GM12872 (cell line): ENCODE data around the gene NOS1AP.

Experiments
- TF ChIP-seq, protein P1 (sequence below): IDR thresholded peaks from 3 replicates; pipeline ENCODE4 v1.5.1; 2011; ENCODE audit warnings: low read depth, mild to moderate bottlenecking, low read length, moderate library complexity; ENCODE audit not compliant: insufficient read depth

The NOS1AP gene

GRCh38 chr1:162072740-162073139 is 3.2 kb downstream of the NOS1AP start:
- TF ChIP-seq, protein P1, sequence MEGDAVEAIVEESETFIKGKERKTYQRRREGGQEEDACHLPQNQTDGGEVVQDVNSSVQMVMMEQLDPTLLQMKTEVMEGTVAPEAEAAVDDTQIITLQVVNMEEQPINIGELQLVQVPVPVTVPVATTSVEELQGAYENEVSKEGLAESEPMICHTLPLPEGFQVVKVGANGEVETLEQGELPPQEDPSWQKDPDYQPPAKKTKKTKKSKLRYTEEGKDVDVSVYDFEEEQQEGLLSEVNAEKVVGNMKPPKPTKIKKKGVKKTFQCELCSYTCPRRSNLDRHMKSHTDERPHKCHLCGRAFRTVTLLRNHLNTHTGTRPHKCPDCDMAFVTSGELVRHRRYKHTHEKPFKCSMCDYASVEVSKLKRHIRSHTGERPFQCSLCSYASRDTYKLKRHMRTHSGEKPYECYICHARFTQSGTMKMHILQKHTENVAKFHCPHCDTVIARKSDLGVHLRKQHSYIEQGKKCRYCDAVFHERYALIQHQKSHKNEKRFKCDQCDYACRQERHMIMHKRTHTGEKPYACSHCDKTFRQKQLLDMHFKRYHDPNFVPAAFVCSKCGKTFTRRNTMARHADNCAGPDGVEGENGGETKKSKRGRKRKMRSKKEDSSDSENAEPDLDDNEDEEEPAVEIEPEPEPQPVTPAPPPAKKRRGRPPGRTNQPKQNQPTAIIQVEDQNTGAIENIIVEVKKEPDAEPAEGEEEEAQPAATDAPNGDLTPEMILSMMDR, result no peak

- TF ChIP-seq, protein P1, result no peak
These were observed 5.0 kb downstream of the NOS1AP start for GRCh38 chr1:162074276-162075005.

DNA sequence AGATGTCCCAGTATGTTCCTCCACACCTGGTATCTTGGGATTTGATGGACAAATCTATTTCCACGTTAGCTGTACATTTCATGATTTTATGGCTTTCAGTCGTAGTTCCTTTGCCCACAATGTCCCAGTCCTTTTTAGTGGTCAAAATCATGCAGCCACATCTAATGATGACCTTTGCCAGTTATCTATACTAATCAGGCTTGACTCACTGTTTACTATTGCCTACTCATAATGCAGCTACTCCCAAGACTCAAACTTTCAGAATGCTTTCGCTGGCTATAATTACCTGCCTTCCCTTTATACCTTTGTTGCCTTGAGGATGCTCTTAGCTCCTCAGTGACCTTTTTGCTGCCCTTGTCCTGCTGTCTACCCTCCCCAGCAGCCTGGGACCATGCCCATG is 6.4 kb downstream of the NOS1AP start:
- TF ChIP-seq, protein P1, result no peak

DNA sequence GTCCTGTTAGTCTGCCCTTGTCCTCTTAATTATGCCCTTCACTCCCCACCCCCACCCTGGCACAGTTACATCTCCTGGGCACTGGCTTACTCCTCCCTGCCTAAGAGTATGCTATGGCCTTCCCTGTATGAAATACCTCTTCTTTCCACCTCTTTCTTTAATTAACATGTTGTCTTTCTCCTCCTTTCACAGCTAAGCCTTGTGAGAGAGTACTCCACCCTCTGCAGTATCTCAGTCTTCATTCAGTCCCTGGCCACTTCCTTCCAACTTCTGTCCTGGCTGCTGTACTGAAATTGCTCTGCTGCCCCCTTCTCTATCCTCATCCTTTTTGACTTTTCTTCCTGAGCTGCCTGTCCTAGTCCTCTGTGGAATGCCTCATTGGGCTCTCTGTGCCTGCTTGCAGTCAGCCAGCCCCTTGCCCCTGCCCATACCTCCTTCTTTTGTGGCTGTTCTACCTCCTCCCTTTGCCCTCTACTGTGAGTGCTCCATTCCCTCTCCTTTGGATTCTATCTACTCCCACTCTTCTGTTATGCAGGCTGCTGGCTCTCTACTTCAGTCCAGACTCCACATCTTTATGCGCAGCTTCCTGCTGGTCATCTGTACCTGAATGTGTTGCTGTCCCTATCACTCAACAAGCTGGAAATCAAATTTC is 8.3 kb downstream of the NOS1AP start:
- TF ChIP-seq, protein P1, result no peak

- TF ChIP-seq, protein P1, result no peak
These were observed 9.5 kb downstream of the NOS1AP start for GRCh38 chr1:162079030-162079429.

DNA sequence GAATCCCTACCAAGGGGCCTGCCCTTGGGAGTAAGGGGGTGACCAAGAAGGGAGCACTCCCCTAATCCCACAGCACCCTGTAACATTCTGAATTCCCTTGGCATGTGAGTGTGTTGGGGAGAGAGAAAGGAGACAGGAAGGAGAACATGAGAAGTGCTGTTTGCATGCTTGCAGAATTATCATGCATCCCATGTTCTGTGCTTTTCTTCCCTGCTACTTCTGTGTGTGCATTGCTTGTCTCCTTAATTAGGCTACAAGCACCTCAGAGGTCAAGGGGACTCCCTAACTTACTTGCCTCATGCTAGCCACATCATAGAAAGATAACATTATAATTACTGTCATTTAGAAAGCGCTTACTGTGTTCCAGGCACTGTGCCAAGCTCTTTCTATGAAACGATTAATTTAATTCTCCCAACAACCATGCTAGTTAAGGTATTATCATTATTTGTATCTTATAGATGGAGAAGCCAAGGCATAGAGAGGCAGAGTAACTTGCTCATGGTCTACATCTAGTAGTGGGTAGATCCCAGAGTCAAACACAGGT is 11.1 kb downstream of the NOS1AP start:
- TF ChIP-seq, protein P1, result no peak

GRCh38 chr1:162081316-162081715 is 11.8 kb downstream of the NOS1AP start:
- TF ChIP-seq, protein P1, result no peak
